AG10803 (cell line): ENCODE measurements around the gene RFWD3.

Experiments used
- DNase-seq: peaks from one replicate; pipeline ENCODE4 v3.0.0; 2010; ENCODE audit warnings: low read depth
- H3K4me3 ChIP-seq: 2 replicates; pipeline ENCODE4 v1.5.1; 2011; ENCODE audit warnings: mild to moderate bottlenecking, low read length, control low read depth
- TF ChIP-seq, protein P1 (sequence below): conservative IDR thresholded peaks from 2 replicates; pipeline ENCODE4 v1.5.1; 2011; ENCODE audit warnings: mild to moderate bottlenecking, low read length, control low read depth, inconsistent platforms

Gene RFWD3

DNA sequence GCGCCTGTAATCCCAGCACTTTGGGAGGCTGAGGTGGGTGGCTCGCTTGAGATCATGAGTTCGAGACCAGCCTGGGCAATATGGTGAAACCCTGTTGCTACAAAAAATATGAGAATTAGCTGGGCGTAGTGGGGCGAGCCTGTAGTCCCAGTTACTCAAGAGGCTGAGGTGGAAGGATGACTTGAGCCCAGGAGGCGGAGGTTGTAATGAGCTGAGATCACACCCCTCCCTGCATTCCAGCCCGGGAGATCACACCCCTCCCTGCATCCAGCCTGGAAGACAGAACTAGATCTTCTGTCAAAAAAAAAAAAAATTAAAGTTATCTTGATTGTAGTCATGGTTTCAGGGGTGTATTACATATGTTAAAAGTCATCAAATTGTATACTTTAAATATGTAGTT, 33.0 kb downstream of the RFWD3 start:
- DNase-seq, result no peak
- TF ChIP-seq, protein P1, sequence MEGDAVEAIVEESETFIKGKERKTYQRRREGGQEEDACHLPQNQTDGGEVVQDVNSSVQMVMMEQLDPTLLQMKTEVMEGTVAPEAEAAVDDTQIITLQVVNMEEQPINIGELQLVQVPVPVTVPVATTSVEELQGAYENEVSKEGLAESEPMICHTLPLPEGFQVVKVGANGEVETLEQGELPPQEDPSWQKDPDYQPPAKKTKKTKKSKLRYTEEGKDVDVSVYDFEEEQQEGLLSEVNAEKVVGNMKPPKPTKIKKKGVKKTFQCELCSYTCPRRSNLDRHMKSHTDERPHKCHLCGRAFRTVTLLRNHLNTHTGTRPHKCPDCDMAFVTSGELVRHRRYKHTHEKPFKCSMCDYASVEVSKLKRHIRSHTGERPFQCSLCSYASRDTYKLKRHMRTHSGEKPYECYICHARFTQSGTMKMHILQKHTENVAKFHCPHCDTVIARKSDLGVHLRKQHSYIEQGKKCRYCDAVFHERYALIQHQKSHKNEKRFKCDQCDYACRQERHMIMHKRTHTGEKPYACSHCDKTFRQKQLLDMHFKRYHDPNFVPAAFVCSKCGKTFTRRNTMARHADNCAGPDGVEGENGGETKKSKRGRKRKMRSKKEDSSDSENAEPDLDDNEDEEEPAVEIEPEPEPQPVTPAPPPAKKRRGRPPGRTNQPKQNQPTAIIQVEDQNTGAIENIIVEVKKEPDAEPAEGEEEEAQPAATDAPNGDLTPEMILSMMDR, result no peak
- no peak overlapping the region for H3K4me3 ChIP-seq

DNA sequence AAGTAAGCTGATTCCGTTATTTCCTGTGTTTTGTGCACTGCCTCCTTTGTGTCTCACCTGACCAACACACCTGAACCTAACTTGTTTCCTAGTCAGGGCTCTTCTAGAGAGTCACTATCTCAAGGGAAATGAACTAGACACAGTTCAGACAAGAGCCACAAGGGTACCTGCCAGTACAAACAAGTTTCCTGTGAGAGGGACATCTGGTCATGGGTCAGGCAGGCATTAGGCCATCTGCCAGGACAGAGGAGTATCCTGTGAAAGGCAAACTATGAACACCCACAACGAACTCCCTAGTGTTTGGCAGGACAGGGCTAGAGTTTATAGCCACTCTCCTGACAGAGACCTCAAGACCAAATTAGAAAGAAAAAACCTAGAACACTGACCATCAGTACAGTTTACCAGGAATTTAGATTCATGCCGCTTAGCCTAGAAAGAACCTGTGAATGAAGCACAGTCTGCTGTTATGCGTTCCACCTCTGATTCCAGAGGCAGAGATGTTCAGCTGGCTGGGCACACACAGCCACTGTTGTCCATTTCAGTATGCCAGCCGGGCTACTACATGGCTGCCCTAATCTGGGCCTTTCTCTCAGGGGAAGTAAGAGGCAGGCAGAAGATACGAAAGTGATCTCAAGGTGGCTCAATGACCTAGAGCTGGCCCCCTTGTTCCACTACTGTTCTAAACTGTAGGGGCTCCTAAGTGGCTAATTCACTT, 39.0 kb downstream of the RFWD3 start:
- TF ChIP-seq, protein P1, result no peak
- H3K4me3 ChIP-seq, result no peak overlapping the region
- DNase-seq, result peak; percentile 22

DNA sequence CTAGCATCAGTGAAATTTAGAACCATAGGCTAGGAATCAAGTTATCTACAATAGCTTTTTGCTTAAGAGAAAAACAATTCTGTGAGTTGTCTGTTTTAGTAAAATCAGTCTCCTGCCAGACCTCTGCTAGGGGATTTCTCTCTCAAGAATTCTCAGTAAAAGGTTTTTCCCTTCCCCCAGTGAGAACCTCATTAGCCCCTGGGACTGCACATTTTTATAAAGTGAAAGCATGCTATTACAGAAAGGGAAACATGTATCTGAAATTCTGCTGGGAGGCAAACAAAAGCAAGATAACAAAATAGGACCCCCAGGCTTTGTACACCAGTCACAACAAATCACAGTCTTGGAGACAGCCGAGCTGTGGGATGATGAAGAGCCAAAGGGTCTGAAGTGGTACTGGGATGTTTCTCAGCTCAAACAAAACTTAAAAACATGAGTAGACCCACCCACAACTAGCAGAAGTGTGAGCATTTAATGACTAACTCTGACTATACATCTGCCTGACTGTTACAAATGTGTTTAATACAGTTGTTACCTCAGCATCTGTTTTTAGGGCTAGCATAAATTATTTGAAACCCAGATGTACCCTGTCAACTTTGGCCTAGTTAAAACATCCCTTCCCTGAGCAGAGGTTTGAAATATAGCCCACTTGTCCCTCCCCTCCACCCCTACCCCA, 39.8 kb downstream of the RFWD3 start:
- TF ChIP-seq, protein P1, result no peak
- DNase-seq, result no peak
- no peak overlapping the region for H3K4me3 ChIP-seq

DNA sequence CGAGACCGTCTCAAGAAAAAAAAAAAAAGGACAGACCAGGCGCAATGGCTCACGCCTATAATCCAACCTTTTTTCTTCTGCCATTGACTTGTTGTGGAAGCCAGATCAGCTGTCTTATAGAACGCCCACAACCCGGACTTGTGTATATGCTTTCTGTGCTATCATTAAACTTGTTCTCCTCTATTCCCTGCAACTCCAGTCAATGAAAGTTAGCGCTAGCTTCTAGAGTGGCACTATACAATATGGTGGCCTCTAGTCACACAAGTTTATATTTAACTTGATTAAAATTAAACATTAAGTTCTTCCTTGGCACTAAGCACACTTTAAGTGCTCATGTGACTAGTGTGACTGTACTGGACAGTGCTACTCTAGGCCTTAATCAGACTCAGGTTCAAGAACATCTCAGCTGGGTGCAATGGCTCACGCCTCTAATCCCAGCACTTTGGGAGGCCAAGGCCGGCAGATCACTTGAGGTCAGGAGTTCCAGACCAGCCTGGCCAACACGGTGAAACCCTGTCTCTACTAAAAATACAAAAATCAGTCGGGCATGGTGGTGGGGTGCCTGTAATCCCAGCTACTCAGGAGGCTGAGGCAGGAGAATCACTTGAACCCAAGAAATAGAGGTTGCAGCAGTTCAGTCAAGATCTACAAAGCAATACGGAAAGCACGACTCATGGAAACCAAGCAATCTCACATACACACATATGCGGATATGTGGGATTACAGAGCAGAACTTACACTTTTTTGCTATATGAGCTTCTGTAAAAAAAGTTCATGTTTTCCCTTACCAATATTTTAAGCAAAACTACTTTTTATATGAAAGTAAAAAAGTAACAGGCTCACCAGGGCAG, 41.0 kb downstream of the RFWD3 start:
- TF ChIP-seq, protein P1, result no peak
- no peak for DNase-seq

DNA sequence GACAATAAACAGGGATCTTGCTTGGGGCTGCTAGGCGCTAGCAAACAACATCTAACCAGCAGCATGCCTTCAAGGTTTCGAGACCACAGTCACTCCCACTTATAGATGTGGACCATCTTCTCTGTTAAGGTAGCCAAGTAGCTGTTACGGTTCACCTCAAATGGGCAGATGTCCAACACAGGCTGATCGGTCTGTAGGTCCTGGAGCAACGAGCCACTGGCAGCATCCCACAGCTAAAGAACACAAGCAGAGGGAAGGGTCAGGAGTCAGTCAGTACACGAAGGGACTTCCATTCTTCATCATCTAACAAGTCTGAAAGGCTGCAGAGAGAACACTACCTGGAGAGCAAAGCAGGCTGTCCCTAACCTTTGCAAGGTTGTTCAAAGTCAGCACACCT, 42.8 kb downstream of the RFWD3 start:
- TF ChIP-seq, protein P1, result no peak
- no peak overlapping the region for H3K4me3 ChIP-seq
- DNase-seq, result no peak

More for the DNA sequence above, 41.0 kb downstream of the RFWD3 start:
- no peak overlapping the region for H3K4me3 ChIP-seq

DNA sequence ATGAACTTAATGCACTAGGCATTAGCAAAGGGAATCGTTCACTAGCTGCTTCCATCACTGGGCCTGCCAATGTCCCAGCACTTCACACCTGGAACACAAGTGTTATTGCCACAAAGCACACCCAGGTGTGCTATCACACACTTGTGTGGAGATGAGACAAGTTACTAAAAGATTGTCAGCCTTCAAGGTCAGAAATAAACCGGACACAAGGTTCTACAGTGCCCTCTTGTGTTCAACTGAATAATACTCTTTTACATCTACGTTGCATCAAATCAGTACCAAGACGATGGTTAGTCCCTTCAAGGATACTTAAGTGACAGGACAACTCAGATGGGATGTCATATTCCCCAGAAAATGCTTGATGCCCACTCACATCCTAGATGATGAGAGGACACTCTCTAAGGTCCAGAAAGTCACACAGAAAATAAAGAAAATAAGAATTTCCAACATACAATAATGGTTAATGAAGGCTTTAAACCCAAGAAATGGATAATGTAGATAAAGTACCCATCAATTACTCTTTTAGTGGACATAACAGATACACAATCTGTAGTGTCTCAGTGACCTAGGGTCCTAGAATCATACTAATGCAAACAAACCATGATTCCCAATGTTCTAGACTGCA, 43.4 kb downstream of the RFWD3 start:
- peak; percentile 62 for DNase-seq
- no peak overlapping the region for H3K4me3 ChIP-seq
- TF ChIP-seq, protein P1, result peak; percentile 69
